SIG-M5 (cell line): ENCODE measurements around the gene SEPTIN1.
"Not testable (repeated sequence)": the region's sequence is repeated elsewhere in the genome, so short reads cannot be mapped to it uniquely, and the experiment has no call there.

Experiments used
- DNase-seq: peaks from one replicate; lab custom pipeline; 2025; lab: John Stamatoyannopoulos, UW

SEPTIN1 gene

GRCh38 chr16:30341971-30342370 is 40.4 kb downstream of the SEPTIN1 start:
- not testable (repeated sequence) for DNase-seq

GRCh38 chr16:30340621-30341020 is 41.7 kb downstream of the SEPTIN1 start:
- DNase-seq, result no peak

GRCh38 chr16:30338715-30339114 is 43.6 kb downstream of the SEPTIN1 start:
- not testable (repeated sequence) for DNase-seq

- DNase-seq, result not testable (repeated sequence)
Observed at GRCh38 chr16:30337964-30338357, 44.4 kb downstream of the SEPTIN1 start.

GRCh38 chr16:30335598-30336474 is 46.5 kb downstream of the SEPTIN1 start:
- DNase-seq, result no peak

- DNase-seq, result not testable (repeated sequence)
Observed at GRCh38 chr16:30335028-30335597, 47.2 kb downstream of the SEPTIN1 start.

- DNase-seq, result not testable (repeated sequence)
Observed at GRCh38 chr16:30334473-30334989, 47.8 kb downstream of the SEPTIN1 start.
